Measurements from ENCODE around the gene MIS18A. TPM values are rescaled to one million over a fixed set of nuclear protein-coding genes. Genes with fewer than 3 reads are reported as not detected.

MIS18A gene
- total RNA-seq = 16.1 and 23.2 TPM in 2 replicates

GRCh38 chr21:32278518-32279376 lies at the start of gene MIS18A:
Gene MIS18A, minus strand, starts transcription at chr21:32279049. Its CDS starts 35 bp downstream, at chr21:32279014.

DNA sequence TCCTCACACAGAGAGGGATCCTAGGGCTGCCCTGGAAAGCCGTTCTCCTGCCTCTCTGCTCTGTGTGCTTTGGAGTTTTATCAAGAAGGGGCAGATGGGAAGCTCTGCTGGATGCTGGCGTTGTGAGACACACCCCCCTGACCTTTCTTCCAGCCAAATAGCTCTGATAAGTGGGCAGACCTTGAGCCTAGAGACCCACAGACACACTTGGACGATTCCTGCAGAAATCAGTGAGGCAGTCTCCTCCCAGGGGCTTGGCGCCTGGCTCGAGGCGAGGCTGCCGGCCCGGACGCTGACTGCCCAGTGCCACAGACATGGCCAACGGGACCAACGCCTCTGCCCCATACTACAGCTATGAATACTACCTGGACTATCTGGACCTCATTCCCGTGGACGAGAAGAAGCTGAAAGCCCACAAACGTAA lies 19.8 kb upstream of the MIS18A start, which contains the start of gene MRAP:
Gene MRAP, plus strand, starts transcription at position 198 of the 424 bp plus-strand sequence. Its CDS starts 117 bp downstream, at position 315.

Other genes with a start within 250 kb of the MIS18A start
- not detected in 2 replicates for gene MRAP, start 19.8 kb upstream of the MIS18A start, total RNA-seq
- 30.3 and 30.7 TPM in 2 replicates for gene URB1, start 114.0 kb upstream of the MIS18A start, total RNA-seq
- gene EVA1C, start 133.7 kb upstream of the MIS18A start, total RNA-seq = 34.9 and 38.8 TPM in 2 replicates

Data from thoracic aorta endothelial cell (primary cell).